CD14-positive monocyte (primary cell): ENCODE data around the gene BRSK2. TPM values are rescaled to one million over a fixed set of nuclear protein-coding genes. Genes with fewer than 3 reads are reported as not detected.

Experiments
- DNase-seq, 3 donors: peaks; one replicate each; pipeline ENCODE4 v3.0.0-alpha.2; 2011 to 2022
- H2AFZ ChIP-seq: 2 replicates; pipeline ENCODE4 v1.6.0; 2012; ENCODE audit warnings: mild to moderate bottlenecking, low read depth, low read length, inconsistent platforms; ENCODE audit not compliant: insufficient read depth, poor library complexity, severe bottlenecking
- H3K27ac ChIP-seq, 2 donors: 1 replicate in 1 of 2; 2 replicates in 1 of 2; pipeline ENCODE4 v1.5.1; 2012 to 2013; ENCODE audit warnings: low read length in 2 of 2, control low read depth in 1 of 2, inconsistent platforms in 1 of 2, low read depth in 1 of 2, mild to moderate bottlenecking in 1 of 2
- H3K27me3 ChIP-seq, 2 donors: one replicate each; pipeline versions ENCODE4 v1.6.0 to v1.6.1; 2011 to 2013; ENCODE audit warnings: low read length in 2 of 2; ENCODE audit not compliant: control insufficient read depth in 2 of 2, insufficient read depth in 2 of 2
- H3K36me3 ChIP-seq, 2 donors: replicated peaks in 1 of 2; 1 replicate in 1 of 2; 2 replicates in 1 of 2; pipeline versions ENCODE4 v1.5.1 to v1.6.1; 2012 to 2013; ENCODE audit warnings: low read length in 2 of 2, control low read depth in 1 of 2, inconsistent platforms in 1 of 2, mild to moderate bottlenecking in 1 of 2; ENCODE audit not compliant: insufficient read depth in 2 of 2, control insufficient read depth in 1 of 2
- H3K4me1 ChIP-seq, 2 donors: 1 replicate in 1 of 2; 2 replicates in 1 of 2; pipeline versions ENCODE4 v1.5.1 to v1.6.1; 2012 to 2013; ENCODE audit warnings: low read length in 2 of 2, control low read depth in 1 of 2, inconsistent platforms in 1 of 2, mild to moderate bottlenecking in 1 of 2, moderate library complexity in 1 of 2; ENCODE audit not compliant: insufficient read depth in 2 of 2, control insufficient read depth in 1 of 2
- H3K4me2 ChIP-seq: replicated peaks from 2 replicates; pipeline ENCODE3; 2012; ENCODE audit warnings: low read length, moderate library complexity, mild to moderate bottlenecking; ENCODE audit not compliant: poor library complexity, severe bottlenecking; ENCODE audit errors: extremely low read depth
- H3K4me3 ChIP-seq, 3 experiments: fragments of 200-600 bp in 1 of 3; sonication (generic) in 1 of 3; replicated peaks in 1 of 3; 1 replicate in 2 of 3; 2 replicates in 1 of 3; pipeline ENCODE4 v1.5.1; 2011 to 2013; ENCODE audit warnings: low read length in 3 of 3, mild to moderate bottlenecking in 3 of 3, control low read depth in 2 of 3, low read depth in 2 of 3, inconsistent platforms in 1 of 3, moderate library complexity in 1 of 3
- H3K79me2 ChIP-seq: 2 replicates; pipeline ENCODE4 v1.6.0; 2012; ENCODE audit warnings: mild to moderate bottlenecking, control low read depth, inconsistent platforms, low read length, moderate library complexity; ENCODE audit not compliant: insufficient read depth
- H3K9ac ChIP-seq: 2 replicates; pipeline ENCODE4 v1.6.0; 2017; ENCODE audit warnings: low read length, mild to moderate bottlenecking; ENCODE audit not compliant: insufficient read depth, poor library complexity, severe bottlenecking
- H3K9me3 ChIP-seq, 2 donors: replicated peaks in 1 of 2; 1 replicate in 1 of 2; 2 replicates in 1 of 2; pipeline versions ENCODE4 v1.5.1 to v1.6.1; 2012 to 2013; ENCODE audit warnings: low read length in 2 of 2, control low read depth in 1 of 2; ENCODE audit not compliant: control insufficient read depth in 1 of 2, insufficient read depth in 1 of 2
- H4K20me1 ChIP-seq: 2 replicates; pipeline ENCODE4 v1.6.0; 2012; ENCODE audit warnings: mild to moderate bottlenecking, low read length, control low read depth, moderate library complexity; ENCODE audit not compliant: insufficient read depth
- H3K27ac Mint-ChIP-seq, 7 donors: one replicate each; pipeline ENCODE4 v1.8.0; 2020; ENCODE audit warnings: mild to moderate bottlenecking in 7 of 7, mixed read lengths in 7 of 7, moderate library complexity in 6 of 7, inconsistent platforms in 2 of 7
- H3K27me3 Mint-ChIP-seq, 3 donors: one replicate each; pipeline ENCODE4 v1.8.0; 2021 to 2022; ENCODE audit warnings: low read depth in 3 of 3, mild to moderate bottlenecking in 3 of 3, mixed read lengths in 3 of 3, moderate library complexity in 3 of 3, inconsistent platforms in 1 of 3
- H3K36me3 Mint-ChIP-seq, 2 donors: one replicate each; pipeline ENCODE4 v1.8.0; 2020; ENCODE audit warnings: mixed read lengths in 2 of 2, inconsistent platforms in 1 of 2, mild to moderate bottlenecking in 1 of 2
- H3K4me1 Mint-ChIP-seq: one replicate; pipeline ENCODE4 v1.8.0; 2020; ENCODE audit warnings: mild to moderate bottlenecking, mixed read lengths
- H3K4me3 Mint-ChIP-seq, 2 donors: one replicate each; pipeline ENCODE4 v1.8.0; 2020; ENCODE audit warnings: mild to moderate bottlenecking in 2 of 2, mixed read lengths in 2 of 2, moderate library complexity in 1 of 2
- H3K9me3 Mint-ChIP-seq, 7 donors: one replicate each; pipeline ENCODE4 v1.8.0; 2020 to 2022; ENCODE audit warnings: mixed read lengths in 7 of 7, mild to moderate bottlenecking in 6 of 7, moderate library complexity in 6 of 7, inconsistent platforms in 2 of 7
- WGBS: methylation state at CpG from one replicate; pipeline ENCODE4 v1.1.5; 2013; ENCODE audit warnings: missing lambda C conversion rate; ENCODE audit not compliant: insufficient coverage; 5-methylcytosine and 5-hydroxymethylcytosine counted together
- intact Hi-C, 2 donors: fragments of 100-400 bp; cut with micrococcal nuclease; formaldehyde crosslinking; loops; one replicate each; pipeline versions ENCODE4 v1.15.0 to v1.15.1; 2023
- polyA plus RNA-seq, 3 donors: library from polyadenylated mRNA; depleted of rRNA in 1 of 3; unstranded in 2 of 3; stranded (reverse) in 1 of 3; fragments of 300-500 nt in 2 of 3; fragments of >200 nt in 1 of 3; fragmentation: Illumina TruSeq in 2 of 3; gene quantifications; 1 replicate in 2 of 3; 2 replicates in 1 of 3; pipeline ENCODE4 v1.2.3, GENCODE V29; 2012 to 2021
- TF ChIP-seq, protein P1 (sequence below): fragments of 200-600 bp; IDR thresholded peaks from one replicate; pipeline ENCODE4 v1.8.0; 2022; ENCODE audit warnings: antibody characterized with exemption, mild to moderate bottlenecking

The BRSK2 gene
- polyA plus RNA-seq, 3 donors = 0.13 TPM; not detected in 2

GRCh38 chr11:1394936-1395772, 5.4 kb downstream of the BRSK2 start:
- Histone ChIP-seq H4K20me1 (no peaks in the 10 kb centered on the region), H3K4me2 (no peak overlapping the region), H2AFZ (no peak overlapping the region), H3K27me3 (peaks cover 15 to 27% of the 10 kb centered on the region in 2 donors), H3K36me3 (no peaks in the 10 kb centered on the region), H3K27ac (no peak overlapping the region), H3K4me1 (no peaks in the 10 kb centered on the region), H3K4me3 (no peak overlapping the region), H3K79me2 (no peaks in the 10 kb centered on the region), H3K9ac (no peak overlapping the region), H3K9me3 (peaks cover 0 to 8% of the 10 kb centered on the region in 2 donors)
- H3K27me3 Mint-ChIP-seq = peaks cover 21 to 35% (median 28%) of the 10 kb centered on the region in 3 donors
- no peak overlapping the region for H3K27ac Mint-ChIP-seq
- DNase-seq = no peak
- peaks cover 0 to 3% of the 10 kb centered on the region in 2 donors for H3K36me3 Mint-ChIP-seq
- no peak overlapping the region for H3K4me3 Mint-ChIP-seq
- WGBS = 93% methylated on average over 29 of the region's 29 CpGs
- peaks cover 2% of the 10 kb centered on the region for H3K4me1 Mint-ChIP-seq
- intact Hi-C loops = no loop called here
- peaks cover 0 to 13% (median 2%) of the 10 kb centered on the region in 7 donors for H3K9me3 Mint-ChIP-seq
- TF ChIP-seq, protein P1, sequence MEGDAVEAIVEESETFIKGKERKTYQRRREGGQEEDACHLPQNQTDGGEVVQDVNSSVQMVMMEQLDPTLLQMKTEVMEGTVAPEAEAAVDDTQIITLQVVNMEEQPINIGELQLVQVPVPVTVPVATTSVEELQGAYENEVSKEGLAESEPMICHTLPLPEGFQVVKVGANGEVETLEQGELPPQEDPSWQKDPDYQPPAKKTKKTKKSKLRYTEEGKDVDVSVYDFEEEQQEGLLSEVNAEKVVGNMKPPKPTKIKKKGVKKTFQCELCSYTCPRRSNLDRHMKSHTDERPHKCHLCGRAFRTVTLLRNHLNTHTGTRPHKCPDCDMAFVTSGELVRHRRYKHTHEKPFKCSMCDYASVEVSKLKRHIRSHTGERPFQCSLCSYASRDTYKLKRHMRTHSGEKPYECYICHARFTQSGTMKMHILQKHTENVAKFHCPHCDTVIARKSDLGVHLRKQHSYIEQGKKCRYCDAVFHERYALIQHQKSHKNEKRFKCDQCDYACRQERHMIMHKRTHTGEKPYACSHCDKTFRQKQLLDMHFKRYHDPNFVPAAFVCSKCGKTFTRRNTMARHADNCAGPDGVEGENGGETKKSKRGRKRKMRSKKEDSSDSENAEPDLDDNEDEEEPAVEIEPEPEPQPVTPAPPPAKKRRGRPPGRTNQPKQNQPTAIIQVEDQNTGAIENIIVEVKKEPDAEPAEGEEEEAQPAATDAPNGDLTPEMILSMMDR = no peak

GRCh38 chr11:1395773-1396374, 6.1 kb downstream of the BRSK2 start:
- H3K4me3 ChIP-seq = no peak overlapping the region
- H3K27me3 ChIP-seq = peaks cover 12 to 25% of the 10 kb centered on the region in 2 donors
- H4K20me1 ChIP-seq = no peaks in the 10 kb centered on the region
- no peaks in the 10 kb centered on the region for H3K4me1 ChIP-seq
- no peak overlapping the region for H2AFZ ChIP-seq
- H3K9ac ChIP-seq = no peak overlapping the region
- no peak overlapping the region for H3K4me3 Mint-ChIP-seq
- no peaks in the 10 kb centered on the region for H3K79me2 ChIP-seq
- intact Hi-C loops = no loop called here
- H3K27me3 Mint-ChIP-seq = peaks cover 18 to 35% (median 28%) of the 10 kb centered on the region in 3 donors
- peaks cover 0 to 6% of the 10 kb centered on the region in 2 donors for H3K9me3 ChIP-seq
- DNase-seq = no peak
- no peaks in the 10 kb centered on the region for H3K36me3 ChIP-seq
- TF ChIP-seq, protein P1 = no peak
- peaks cover 2% of the 10 kb centered on the region for H3K4me1 Mint-ChIP-seq
- H3K36me3 Mint-ChIP-seq = peaks cover 0 to 3% of the 10 kb centered on the region in 2 donors
- H3K9me3 Mint-ChIP-seq = peaks cover 0 to 13% (median 2%) of the 10 kb centered on the region in 7 donors
- H3K27ac ChIP-seq = no peak overlapping the region
- H3K4me2 ChIP-seq = no peak overlapping the region
- no peak overlapping the region for H3K27ac Mint-ChIP-seq
- 94% methylated on average over 11 of the region's 19 CpGs for WGBS
